Ramos (cell line): ENCODE data around the gene STARD7.
"Not testable (repeated sequence)": the region's sequence is repeated elsewhere in the genome, so short reads cannot be mapped to it uniquely, and the experiment has no call there.

Experiments
- in situ Hi-C: fragments of 300-500 bp; cut with MboI; formaldehyde crosslinking; loops from one replicate; pipeline ENCODE4 v1.14.3; 2022; ENCODE audit warnings: low sequenced_read_pairs; ENCODE audit not compliant: unreplicated experiment

STARD7 gene

DNA sequence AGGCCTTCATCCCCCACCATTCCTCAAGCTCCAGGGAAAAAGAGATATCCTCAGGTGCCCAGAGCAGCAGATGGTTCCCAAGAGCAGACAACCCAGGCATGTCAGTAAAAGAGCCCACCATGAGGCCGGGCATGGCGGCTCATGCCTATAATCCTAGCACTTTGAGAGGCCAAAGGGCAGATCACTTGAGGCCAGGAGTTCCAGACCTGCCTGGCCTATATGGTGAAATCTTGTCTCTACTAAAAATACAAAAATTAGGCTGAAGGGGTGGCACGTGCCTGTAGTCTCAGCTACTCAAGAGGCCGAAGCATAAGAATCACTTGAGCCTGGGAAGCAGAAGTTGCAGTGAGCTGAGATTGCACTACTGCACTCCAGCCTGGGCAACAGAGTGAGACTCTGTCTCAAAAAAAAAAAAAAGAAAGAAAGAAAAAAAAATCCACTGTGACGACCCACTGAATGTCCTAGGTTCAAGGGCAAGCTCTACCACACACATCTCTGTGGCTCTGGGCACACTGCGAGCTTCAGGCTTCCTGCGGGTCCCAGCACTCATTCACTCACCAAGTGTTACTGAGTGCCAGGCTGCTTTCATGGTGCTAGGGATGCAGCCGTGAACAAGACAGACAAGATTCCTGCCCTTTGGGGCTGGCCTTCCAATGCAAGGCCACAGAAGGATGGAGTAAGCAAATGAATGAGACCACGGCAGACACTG lies 56.9 kb downstream of the STARD7 start:
- in situ Hi-C loops: no loop called here

DNA sequence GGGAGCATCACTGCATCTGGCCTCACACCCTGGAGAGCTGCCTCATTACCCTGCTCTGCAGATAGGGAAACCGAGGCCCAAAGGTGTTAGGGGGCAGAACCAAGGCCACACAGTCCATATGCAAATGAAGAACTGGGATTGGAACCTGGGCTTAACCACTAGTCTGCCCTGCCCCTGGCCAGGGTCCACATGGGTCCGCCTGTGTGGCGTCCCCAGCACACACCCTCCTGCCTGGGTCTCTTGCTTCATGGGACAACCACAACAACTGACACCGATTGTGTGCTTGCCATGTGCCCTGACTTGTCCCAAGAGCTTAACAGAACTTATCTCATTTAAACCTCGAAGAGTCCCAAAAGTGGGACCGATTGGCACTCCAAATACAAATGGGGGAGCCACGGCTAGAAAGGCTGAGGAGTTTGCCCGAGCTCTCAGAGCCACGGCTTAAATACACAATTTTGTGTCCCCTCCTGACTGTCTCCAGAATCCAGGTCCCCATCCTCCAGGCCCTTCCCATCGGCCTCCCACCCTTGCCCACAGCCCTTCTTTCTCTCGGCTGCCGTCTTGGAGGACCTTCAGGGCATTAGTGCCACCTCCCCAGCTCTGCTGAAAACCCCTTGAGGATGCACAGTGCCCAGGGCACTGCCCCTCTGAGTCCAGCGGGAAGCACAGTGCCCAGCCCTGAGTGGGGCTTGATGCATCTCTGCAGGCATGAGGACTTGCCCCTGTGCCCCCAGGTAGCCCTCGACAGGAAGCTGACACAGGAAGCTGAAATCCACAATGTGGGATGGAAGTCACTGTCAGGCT lies 57.6 kb downstream of the STARD7 start:
- in situ Hi-C loops: no loop called here

DNA sequence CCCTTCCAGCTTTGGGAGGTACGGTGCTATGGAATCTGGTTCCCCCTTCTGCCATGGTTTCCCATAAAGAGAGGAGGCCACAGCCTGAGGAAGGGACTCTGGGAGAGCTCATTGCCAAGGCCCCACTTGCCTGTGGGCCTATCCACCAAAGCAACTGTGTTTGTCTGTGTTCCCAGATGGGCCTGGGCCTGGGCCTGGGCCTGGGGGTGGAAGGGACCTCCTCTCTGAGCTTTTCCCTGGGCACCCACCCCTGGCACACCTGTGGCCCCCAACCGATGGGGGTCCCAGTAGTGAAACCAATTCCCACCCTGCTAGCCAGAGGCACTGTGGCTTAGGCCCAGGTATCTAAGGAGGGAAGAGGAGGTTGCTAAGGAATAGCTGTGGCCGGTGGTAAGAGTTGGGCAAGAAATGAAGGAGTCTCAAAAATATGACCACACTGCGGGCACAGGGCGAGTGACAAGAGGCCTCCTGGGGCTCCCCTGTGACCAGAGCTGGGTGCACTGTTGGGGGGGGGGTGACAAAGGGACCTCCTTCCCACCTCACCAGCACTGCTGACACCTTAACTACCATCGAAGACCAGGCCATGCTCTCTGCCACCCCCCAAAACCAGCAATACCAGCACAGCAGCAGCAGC lies 58.5 kb downstream of the STARD7 start:
- in situ Hi-C loops: no loop called here

DNA sequence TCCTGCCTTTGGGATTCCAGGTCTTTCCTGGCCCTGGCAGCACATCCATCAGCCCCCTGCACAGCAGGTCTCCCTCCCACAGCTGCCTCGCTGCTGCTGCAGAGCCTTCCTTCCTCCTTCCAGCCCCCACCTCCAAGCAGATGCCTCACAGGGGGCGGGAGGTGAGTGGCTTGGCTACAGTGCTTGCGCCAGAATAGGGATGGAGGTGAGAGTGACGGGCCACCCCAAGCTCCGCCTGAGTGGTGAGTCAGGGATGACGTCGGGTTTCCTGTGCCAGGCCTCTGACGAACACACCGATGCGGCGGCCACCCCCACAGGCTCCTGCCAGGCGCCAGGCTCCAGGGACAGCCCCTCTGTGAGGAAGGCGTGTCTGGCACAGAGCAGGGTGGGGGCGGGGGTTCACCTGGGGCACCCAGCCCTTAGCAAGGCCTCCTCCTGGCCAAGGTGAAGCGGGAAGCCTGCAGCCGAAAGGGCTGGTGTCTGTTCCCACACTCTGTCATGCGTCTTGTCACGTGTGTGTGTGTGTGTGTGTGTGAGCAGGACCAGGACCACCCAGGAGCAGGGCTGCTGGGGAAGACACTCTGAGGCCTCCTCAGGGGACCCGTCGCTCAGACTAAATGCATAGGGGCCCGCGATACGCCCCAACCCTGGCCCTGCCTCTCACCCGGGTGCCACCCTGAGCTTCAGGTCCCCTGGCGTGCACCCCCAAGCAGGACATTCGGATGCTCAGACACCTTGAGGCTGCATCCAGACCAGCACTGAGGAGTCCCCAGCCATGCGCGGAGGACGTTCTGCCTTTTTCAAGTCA lies 60.0 kb downstream of the STARD7 start:
- in situ Hi-C loops: no loop called here

DNA sequence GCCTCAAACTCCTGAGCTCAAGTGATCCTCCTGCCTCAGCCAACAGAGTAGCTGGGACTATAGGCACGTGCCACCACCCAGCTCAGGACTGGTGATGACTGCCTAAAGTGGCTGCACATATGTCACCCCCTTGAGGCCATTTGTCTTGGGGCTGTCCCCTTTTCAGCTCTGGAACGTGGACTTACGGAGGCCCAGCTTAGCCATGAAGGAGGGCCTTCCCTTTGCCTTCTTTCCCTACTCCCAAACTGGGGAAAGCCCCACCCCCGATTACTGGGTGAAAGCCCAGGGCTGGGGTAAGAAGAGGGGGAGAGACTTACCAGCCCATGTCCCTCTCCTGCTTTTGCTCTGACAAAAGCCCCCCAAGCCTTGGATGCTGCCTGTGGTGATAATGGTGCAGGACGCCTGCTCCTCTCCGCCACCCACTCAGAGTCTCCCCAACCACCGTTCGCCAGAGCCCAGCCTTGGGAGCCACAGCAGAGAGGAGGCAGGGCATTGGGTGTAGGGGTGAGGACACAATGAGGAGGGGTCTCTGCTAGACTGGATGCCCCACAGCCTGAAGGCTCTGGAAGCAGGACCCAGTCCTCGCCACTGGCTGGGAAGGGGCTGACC lies 60.9 kb downstream of the STARD7 start:
- in situ Hi-C loops: no loop called here

DNA sequence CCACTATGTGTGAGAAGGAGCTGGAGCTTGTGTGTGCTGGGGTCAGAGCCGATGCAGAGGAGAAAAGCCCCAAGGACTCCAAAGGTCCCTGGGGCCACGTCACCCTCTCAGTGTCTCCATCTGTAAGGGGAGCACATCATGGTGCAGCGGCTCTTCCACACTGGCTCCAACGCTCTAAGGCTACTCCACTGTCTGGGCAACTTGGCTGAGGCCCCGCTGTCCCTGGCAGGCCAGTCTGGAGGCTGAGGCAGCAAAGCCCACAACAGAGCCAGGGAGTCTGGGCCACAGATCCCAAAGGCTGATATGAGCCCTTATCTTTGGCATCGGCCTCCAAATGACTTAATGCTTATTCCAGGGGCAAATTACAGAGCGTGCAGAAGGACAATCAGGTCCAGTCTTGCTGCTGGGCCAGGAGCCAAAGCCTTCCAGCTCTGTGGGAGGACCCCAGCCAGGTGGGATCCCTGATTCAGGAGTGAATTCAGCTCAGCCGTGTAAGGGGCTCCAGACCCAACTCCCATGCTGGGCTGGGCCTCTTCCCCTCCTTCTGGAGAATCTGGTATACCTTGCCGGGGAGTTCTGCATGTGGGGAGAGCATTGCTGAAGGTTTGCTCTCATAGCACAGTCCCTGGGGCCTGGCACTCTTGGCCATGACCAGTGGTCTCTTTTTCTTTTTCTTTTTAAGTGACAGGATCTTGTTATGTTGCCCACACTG lies 61.6 kb downstream of the STARD7 start:
- in situ Hi-C loops: no loop called here

DNA sequence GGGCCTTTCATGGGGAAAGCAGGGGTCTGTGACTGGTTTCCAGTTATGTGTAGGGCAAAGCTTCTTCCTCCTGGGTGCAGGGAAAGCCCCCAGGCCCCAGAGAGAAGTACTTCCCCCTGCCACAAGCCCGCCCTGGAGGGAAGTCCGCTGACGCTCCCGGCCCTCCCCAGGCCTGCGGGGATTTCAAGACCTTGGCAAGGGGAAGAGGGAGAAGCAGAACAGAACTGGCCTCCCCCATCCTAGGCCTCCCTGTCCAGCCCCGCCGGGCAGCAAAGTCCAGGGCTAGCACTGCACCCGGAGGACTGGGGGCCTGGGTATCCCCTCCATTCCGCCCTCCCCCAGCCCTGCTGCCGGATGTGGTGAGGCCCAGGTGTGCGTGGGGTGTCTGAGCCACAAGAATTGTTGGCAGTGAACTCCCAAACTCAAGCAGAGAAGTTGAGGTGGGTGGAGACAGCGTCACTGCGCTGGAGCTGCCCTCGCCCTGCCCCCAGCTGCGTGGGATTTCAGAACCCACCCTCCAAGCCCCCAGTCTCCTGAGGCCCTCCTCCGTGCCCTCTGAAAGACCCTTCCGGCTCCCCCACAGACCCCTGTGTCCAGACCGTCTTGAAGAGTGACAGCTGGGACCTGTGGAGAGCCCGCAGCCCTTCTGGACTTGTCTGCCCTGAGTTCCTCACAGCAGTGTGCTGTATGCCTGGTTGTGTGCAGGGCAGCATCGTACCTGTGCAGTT lies 62.3 kb downstream of the STARD7 start:
- in situ Hi-C loops: no loop called here

DNA sequence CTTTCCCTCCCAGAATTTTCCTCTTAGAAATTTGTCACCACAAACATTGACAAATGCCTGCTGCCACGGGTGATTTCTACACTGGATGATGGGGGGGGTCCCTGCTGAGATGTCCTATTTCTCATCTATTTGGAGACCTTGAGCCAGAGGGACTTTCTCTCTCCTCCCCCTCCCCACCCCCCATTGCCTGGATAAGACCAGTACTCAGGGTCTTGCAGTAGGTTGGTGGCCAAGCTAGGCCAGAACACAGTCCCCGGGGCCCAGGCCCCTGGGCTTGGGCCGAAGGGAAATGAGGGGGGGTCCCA lies 62.8 kb downstream of the STARD7 start:
- in situ Hi-C loops: no loop called here

DNA sequence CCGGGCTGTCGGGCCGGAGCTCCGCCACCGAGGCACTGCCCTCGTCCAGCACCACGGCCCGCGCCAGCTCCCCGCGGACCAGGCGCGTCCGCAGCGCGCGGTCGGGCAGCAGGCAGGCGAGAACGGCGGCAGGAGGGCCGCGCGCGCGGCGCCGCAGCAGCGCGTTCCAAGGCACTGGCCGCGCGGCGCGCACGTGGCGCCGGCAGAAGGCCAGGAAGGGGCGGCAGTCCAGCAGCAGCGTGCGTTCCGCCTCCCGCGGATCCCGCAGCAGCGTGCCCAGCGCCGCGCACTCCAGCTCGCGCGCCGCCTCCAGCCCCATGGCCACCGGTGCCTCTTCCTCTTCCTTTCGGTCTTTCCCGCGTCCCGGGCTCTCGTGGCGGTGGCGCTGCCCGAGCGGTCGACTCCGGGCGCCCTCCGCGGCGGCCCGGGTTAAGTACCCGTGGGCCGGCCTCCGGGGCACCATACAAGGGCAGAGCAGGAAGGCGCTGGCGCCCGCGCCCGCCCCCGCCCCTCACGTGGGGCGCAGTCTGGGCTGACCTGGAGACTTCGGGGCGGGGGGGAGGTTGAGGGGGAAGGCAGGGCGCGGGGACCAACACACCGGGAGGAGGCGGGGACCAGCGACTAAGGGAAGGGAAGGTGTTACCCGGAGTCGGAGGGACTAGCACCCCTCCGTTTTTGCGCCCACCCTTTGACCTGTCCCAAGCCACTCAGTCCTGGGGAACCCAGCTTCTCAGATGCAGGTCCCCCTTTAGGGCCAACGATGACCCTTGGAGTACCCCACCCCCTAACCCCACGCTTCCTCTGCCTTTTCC lies 63.4 kb downstream of the STARD7 start, which contains the start of gene DUSP2:
DUSP2 (minus strand) TSS at position 405 of the 812 bp plus-strand sequence; CDS start at position 319, 86 bp downstream.
- in situ Hi-C loops: no loop called here

DNA sequence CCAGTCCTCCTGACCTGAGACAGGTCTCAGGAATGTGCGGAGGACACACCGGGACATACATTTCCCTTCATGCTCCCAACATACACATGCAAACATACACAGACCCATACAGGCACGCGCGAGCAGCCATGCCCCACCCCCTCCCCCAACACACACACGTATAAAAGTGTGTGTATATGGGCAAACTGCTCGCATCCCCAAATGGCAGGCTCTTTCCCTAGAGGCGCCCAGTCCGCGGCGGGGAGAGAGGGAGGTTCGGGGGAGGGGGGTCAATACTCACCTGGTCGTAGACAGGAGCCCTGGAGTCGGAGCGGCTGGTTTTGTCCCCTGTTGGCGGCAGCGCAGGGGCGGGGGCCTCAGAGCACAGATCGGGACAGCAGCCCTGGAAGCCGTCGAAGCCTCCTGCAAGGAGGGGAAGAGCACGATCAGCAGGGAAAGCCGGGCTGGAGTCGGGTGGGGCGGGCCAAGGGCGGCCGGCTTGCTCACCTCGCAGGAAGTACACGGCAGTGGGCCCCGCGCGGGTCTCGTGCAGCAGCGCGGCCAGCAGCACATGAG lies 64.1 kb downstream of the STARD7 start:
- in situ Hi-C loops: no loop called here

DNA sequence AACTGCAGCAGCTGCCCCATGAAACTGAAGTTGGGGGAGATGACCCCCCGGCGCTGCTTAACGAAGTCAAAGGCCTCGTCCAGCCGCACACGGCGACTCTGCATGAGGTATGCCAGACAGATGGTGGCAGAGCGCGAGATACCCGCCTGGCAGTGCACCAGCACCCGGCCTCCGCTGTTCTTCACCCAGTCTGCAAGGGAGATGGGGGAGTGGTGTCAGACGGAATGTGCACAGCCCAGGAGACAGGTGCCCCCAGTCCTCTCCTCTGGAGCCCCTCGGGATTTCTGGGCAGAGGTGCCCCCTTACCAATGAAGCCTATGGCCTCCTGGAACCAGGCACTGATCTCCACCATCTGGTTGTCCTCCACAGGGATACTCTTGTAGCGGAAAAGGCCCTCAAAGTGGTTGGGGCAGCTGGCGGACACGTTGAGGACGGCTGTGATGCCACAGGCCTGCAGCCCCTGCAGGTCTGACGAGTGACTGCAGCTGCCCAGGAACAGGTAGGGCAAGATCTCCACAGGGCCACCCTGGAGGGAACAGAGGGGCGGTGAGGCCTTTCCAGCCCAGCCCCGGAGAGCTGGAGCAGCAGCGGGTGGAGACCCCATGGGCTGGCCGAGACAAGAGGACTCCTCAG lies 64.7 kb downstream of the STARD7 start:
- in situ Hi-C loops: no loop called here

DNA sequence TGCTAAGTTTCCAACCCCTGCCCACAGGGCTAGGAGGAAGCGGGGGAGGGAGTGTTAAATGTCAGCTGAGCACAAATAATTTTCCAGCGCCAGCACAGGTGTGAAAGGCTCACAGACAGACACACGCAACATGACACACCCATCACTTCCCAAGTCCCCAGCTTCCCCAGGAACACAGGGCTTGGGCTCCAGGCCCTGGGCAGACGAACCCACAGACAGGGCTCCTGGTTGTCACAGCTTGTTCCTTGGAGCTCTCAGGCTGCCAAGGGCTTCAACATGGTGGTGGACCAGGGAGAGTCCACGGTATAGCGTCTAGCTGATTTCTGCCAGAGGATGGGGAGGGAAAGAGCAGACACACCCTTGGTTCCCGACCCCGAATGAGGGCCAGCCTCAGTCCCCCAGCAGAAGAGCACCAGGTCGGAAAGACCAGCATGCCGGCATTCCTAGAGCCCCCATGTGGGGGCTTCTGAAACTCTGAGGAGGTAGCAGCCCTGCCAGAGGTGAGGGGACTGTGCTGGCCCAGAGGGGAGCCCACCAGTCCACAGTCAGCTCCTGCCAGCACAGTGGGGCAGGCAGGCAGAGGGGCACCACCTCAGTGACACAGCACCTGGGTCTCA lies 65.3 kb downstream of the STARD7 start:
- in situ Hi-C loops: no loop called here

DNA sequence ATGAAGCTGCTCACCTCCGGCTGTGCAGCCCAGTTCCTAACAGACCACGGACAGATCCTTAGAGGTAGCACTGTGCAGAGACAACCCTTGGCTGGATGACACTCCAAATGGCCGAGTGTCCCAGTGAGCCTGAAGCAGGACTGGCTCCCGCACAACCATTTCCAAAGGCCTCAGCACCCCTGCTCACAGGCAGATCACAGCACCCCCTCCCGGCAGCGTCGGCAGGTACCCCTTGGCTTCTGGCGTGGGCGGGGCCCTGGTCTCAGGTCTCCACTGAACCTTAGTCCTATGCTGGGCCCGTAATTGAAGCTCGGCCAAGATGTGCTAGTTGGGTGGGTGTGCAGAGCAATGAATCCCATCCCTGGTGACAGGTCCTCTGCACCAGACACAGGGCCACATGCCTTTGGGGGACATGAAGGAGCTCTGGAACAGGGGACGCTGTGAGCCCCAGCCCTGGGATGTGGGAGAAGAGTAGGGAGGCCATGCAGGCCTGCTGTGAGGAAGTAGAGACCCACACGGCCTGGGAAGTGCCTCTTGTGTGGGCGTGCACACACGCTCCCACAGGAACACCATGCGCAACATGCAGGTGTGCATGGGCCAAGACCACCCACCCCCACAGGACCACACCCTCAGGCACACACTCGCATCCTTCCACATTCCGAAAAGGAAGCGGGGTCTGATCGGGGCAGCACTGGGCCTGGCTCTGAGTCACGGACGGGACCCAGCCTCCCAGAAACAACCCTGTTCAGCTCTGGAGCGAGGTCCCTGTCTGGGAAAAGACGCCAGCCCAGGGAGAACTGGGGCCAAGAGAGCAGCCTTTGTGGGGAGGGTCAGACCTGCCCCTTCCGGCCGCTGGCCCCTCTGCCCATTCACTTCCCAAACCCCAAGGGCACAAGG lies 66.2 kb downstream of the STARD7 start:
- in situ Hi-C loops: no loop called here

DNA sequence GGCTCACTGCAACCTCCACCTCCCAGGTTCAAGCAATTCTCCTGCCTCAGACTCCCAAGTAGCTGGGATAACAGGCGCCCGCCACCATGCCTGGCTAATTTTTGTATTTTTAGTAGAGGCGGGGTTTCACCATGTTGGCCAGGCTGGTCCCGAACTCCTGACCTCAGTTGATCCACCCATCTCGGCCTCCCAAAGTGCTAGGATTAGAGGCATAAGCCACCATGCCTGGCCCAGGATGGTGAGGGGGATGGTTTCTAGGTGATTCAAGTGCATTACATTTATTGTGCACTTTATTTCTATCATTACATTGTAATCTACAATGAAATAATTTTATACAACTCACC lies 67.0 kb downstream of the STARD7 start:
- in situ Hi-C loops: not testable (repeated sequence)

DNA sequence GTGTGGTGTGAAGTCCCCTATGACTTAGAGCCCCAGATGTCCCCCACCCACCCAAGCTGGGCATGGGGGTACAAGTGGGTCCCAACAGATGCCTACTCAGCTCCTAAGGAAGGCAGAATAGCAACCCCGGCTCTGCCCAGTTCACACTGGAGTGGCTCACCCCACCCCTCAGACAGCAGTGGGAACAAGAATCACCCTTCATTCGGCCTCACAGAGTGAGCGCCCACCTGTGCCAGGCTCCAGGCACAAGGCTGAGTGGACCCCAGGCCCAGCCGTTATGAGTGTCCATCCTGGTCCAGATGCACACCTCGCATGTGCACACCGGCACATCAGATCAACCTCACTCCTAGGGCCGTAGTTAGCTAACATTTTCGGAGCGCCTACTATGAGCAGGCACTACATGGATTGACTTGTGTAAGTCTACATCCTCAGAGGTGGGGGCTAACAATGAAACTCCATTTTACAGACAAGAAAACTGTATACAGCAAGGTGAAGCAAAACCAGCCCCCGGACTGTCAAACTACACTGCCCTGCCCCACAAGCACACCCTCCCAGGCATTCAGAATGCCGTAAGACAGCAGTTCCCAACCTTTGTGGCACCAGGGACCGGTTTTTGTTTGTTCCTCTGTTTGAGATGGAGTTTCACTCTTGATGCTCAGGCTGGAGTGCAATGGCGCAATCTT lies 67.5 kb downstream of the STARD7 start:
- in situ Hi-C loops: no loop called here
